GM12892 (cell line): ENCODE measurements around the gene AVEN.

ENCODE experiments used
- POLR2A ChIP-seq: IDR thresholded peaks from 2 replicates; pipeline ENCODE4 v1.6.1; 2011; ENCODE audit warnings: low read depth, low read length, control low read depth
- POLR2AphosphoS5 ChIP-seq: IDR thresholded peaks from 2 replicates; pipeline ENCODE4 v1.6.1; 2011; ENCODE audit warnings: low read depth, low read length, control low read depth
- TAF1 ChIP-seq: IDR thresholded peaks from 2 replicates; pipeline ENCODE4 v1.6.1; 2011; ENCODE audit warnings: low read depth, mild to moderate bottlenecking, control low read depth, low read length, borderline replicate concordance

- TF ChIP-seq POLR2A: no peak
- TF ChIP-seq POLR2AphosphoS5: no peak
- no peak for TF ChIP-seq TAF1
Measured at GRCh38 chr15:33871980-33872379, 167.0 kb downstream of the AVEN start.
